Thyroid gland (tissue), 4 donors: ENCODE data around the gene ABCB8. TPM values are rescaled to one million over a fixed set of nuclear protein-coding genes. Genes with fewer than 3 reads are reported as not detected.

Experiments used
- DNase-seq, 2 donors: peaks; one replicate each; pipeline ENCODE4 v3.0.0-alpha.2; 2019
- H3K27ac ChIP-seq, 3 donors: fragments of 200-600 bp; sonication (generic); 1 replicate in 2 of 3; 2 replicates in 1 of 3; pipeline ENCODE4 v1.5.1; 2016 to 2019; ENCODE audit warnings: mild to moderate bottlenecking in 1 of 3, moderate library complexity in 1 of 3
- H3K27me3 ChIP-seq: fragments of 200-600 bp; sonication (generic); one replicate; pipeline ENCODE4 v1.5.1; 2019
- H3K36me3 ChIP-seq, 2 donors: fragments of 200-600 bp; sonication (generic); one replicate each; pipeline ENCODE4 v1.5.1; 2016 to 2019
- H3K4me1 ChIP-seq, 2 donors: fragments of 200-600 bp; sonication (generic); one replicate each; pipeline ENCODE4 v1.5.1; 2017 to 2019
- H3K4me3 ChIP-seq, 3 donors: fragments of 200-600 bp; sonication (generic); replicated peaks in 1 of 3; 1 replicate in 2 of 3; 2 replicates in 1 of 3; pipeline ENCODE4 v1.5.1; 2016; ENCODE audit warnings: mild to moderate bottlenecking in 1 of 3
- H3K9me3 ChIP-seq: fragments of 200-600 bp; sonication (generic); one replicate; pipeline ENCODE4 v1.5.1; 2017
- POLR2A ChIP-seq, 2 donors: fragments of 450-650 bp; IDR thresholded peaks; one replicate each; pipeline ENCODE4 v1.6.1; 2017; ENCODE audit warnings: antibody characterized with exemption in 2 of 2, mild to moderate bottlenecking in 2 of 2, moderate library complexity in 1 of 2
- WGBS, 2 donors: methylation state at CpG; one replicate each; pipeline ENCODE4 v1.1.5; 2017; 5-methylcytosine and 5-hydroxymethylcytosine counted together
- intact Hi-C: fragments of 100-400 bp; cut with DNase I; formaldehyde crosslinking; loops from one replicate; pipeline ENCODE4 v1.15.1; 2023
- total RNA-seq, 4 donors: library from RNA; depleted of rRNA; stranded (reverse); fragments of >200 nt; gene quantifications; one replicate each; pipeline ENCODE4 v1.2.3, GENCODE V29; 2016
- TF ChIP-seq, protein P1 (sequence below), 6 experiments: fragments of 200-600 bp in 3 of 6; fragments of 450-650 bp in 3 of 6; sonication (generic) in 3 of 6; IDR thresholded peaks; one replicate each; pipeline ENCODE4 v1.5.1; 2016 to 2019; ENCODE audit warnings: antibody characterized with exemption in 6 of 6, mild to moderate bottlenecking in 2 of 6, inconsistent platforms in 1 of 6, moderate library complexity in 1 of 6

The ABCB8 gene
- total RNA-seq, 4 donors from 2014 or later = 39.0 to 74.2 (median 60.9) TPM

DNA sequence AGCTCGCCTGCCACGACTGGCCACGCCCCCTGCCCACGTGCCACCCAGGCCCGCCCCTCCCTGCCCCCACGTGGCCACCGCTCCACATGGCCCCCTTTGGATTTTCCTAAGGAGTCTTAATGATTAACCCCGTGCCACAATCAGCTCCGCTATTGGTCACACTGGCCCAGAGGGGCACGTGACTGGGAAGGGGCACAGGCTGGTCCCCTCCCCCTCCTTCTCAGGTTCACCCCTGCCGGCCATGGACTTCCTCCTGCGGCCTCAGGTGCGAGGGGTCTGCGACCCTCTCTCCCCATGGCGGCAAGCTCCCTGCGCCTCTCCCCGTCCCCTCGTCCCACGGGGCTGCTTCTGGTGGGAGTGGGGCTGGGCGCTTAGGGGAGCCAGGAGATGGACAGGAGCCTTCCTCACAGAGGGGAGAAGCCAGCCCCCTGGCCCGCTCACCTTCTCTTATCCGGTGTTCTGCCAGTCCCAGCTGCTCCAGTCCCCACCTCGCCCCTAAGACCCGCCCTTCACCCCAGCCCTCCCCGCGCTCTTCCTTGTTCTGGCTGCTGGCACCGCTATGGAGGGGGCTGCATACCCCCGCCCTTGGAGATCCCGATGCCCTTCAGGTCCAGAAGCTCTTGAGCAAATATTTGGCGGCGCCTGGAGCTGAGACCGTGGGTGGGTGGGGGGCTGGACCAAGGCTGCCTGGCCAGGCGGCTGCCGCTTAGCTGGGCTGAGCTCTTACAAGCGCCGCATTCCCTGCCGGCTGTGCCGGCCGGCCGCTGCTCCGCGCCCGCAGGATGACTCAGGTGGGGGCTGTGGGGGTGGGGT is 34.4 kb downstream of the ABCB8 start:
- TF ChIP-seq, protein P1, sequence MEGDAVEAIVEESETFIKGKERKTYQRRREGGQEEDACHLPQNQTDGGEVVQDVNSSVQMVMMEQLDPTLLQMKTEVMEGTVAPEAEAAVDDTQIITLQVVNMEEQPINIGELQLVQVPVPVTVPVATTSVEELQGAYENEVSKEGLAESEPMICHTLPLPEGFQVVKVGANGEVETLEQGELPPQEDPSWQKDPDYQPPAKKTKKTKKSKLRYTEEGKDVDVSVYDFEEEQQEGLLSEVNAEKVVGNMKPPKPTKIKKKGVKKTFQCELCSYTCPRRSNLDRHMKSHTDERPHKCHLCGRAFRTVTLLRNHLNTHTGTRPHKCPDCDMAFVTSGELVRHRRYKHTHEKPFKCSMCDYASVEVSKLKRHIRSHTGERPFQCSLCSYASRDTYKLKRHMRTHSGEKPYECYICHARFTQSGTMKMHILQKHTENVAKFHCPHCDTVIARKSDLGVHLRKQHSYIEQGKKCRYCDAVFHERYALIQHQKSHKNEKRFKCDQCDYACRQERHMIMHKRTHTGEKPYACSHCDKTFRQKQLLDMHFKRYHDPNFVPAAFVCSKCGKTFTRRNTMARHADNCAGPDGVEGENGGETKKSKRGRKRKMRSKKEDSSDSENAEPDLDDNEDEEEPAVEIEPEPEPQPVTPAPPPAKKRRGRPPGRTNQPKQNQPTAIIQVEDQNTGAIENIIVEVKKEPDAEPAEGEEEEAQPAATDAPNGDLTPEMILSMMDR (IDR thresholded peaks at IDR 0.05) = no peak
- TF ChIP-seq POLR2A (IDR thresholded peaks at IDR 0.05) = no peak
- H3K9me3 ChIP-seq = no peaks in the 10 kb centered on the region
- peaks cover 26 to 36% of the 10 kb centered on the region in 2 donors for H3K4me1 ChIP-seq
- no peaks in the 10 kb centered on the region for H3K27me3 ChIP-seq
- intact Hi-C loops = no loop called here
- H3K4me3 ChIP-seq = no peak overlapping the region
- WGBS, 2 donors = 64 to 70% methylated on average over 27 to 32 of the region's 43 CpGs
- no peak for DNase-seq
- H3K36me3 ChIP-seq = peaks cover 25 to 31% of the 10 kb centered on the region in 2 donors
- H3K27ac ChIP-seq = peak overlapping the region in 1 of 3 donors; percentile 5

- Histone ChIP-seq H3K36me3 (peaks cover 31 to 37% of the 10 kb centered on the region in 2 donors), H3K9me3 (no peaks in the 10 kb centered on the region), H3K27ac (peak overlapping the region in 1 of 3 donors; percentile 5), H3K27me3 (no peaks in the 10 kb centered on the region), H3K4me1 (peaks cover 26 to 36% of the 10 kb centered on the region in 2 donors), H3K4me3 (no peak overlapping the region)
- intact Hi-C loops = no loop called here
- DNase-seq = no peak
- WGBS, 2 donors = 67 to 72% methylated on average over 3 to 6 of the region's 11 CpGs
- TF ChIP-seq, protein P1 (IDR thresholded peaks at IDR 0.05) = no peak
These were observed 34.9 kb downstream of the ABCB8 start for GRCh38 chr7:151063212-151063561.

- TF ChIP-seq POLR2A (IDR thresholded peaks at IDR 0.05) = no peak
- TF ChIP-seq, protein P1 (IDR thresholded peaks at IDR 0.05) = no peak
- Histone ChIP-seq H3K27me3 (no peaks in the 10 kb centered on the region), H3K27ac (no peak overlapping the region), H3K4me3 (no peak overlapping the region), H3K4me1 (peaks cover 16 to 28% of the 10 kb centered on the region in 2 donors), H3K9me3 (no peaks in the 10 kb centered on the region), H3K36me3 (peaks cover 38 to 46% of the 10 kb centered on the region in 2 donors)
- no peak for DNase-seq
- intact Hi-C loops = no loop called here
- 97 to 100% methylated on average over 4 to 6 of the region's 18 CpGs for WGBS, 2 donors
These were observed 36.2 kb downstream of the ABCB8 start for GRCh38 chr7:151064454-151064853.

GRCh38 chr7:151064993-151065392 is 36.7 kb downstream of the ABCB8 start:
- DNase-seq = no peak
- WGBS, 2 donors = 90 to 95% methylated on average over 6 of the region's 6 CpGs
- intact Hi-C loops = no loop called here
- Histone ChIP-seq H3K9me3 (no peaks in the 10 kb centered on the region), H3K4me3 (no peak overlapping the region), H3K36me3 (peaks cover 41 to 51% of the 10 kb centered on the region in 2 donors), H3K4me1 (peaks cover 16 to 28% of the 10 kb centered on the region in 2 donors), H3K27ac (no peak overlapping the region), H3K27me3 (no peaks in the 10 kb centered on the region)
- no peak for TF ChIP-seq POLR2A (IDR thresholded peaks at IDR 0.05)
- TF ChIP-seq, protein P1 (IDR thresholded peaks at IDR 0.05) = no peak

- no peak overlapping the region for H3K4me3 ChIP-seq
- peaks cover 46 to 57% of the 10 kb centered on the region in 2 donors for H3K36me3 ChIP-seq
- no peak for TF ChIP-seq POLR2A (IDR thresholded peaks at IDR 0.05)
- TF ChIP-seq, protein P1 (IDR thresholded peaks at IDR 0.05) = no peak
- WGBS, 2 donors = 96 to 98% methylated on average over 14 of the region's 14 CpGs
- no peaks in the 10 kb centered on the region for H3K9me3 ChIP-seq
- no peak for DNase-seq
- H3K4me1 ChIP-seq = peaks cover 12 to 24% of the 10 kb centered on the region in 2 donors
- intact Hi-C loops = no loop called here
- H3K27ac ChIP-seq = no peak overlapping the region
- H3K27me3 ChIP-seq = no peaks in the 10 kb centered on the region
These were observed 37.3 kb downstream of the ABCB8 start for GRCh38 chr7:151065516-151065915.
